Sigmoid colon (tissue), 7 donors: Measurements from ENCODE around the gene CDKN2B. TPM values are rescaled to one million over a fixed set of nuclear protein-coding genes. Genes with fewer than 3 reads are reported as not detected.
"Not testable (repeated sequence)": the region's sequence is repeated elsewhere in the genome, so short reads cannot be mapped to it uniquely, and the experiment has no call there.

Experiments
- DNase-seq: peaks from one replicate; pipeline ENCODE4 v3.0.0-alpha.2; 2019
- H3K27ac ChIP-seq, 4 donors: fragments of 200-600 bp; sonication (generic); one replicate each; pipeline ENCODE4 v1.5.1; 2016 to 2019; ENCODE audit warnings: mild to moderate bottlenecking in 1 of 4
- H3K27me3 ChIP-seq, 3 donors: fragments of 200-600 bp; sonication (generic); one replicate each; pipeline ENCODE4 v1.5.1; 2019; ENCODE audit warnings: mild to moderate bottlenecking in 1 of 3
- H3K36me3 ChIP-seq, 4 donors: fragments of 200-600 bp; sonication (generic); one replicate each; pipeline ENCODE4 v1.5.1; 2016 to 2019
- H3K4me1 ChIP-seq, 4 donors: fragments of 200-600 bp; sonication (generic); one replicate each; pipeline ENCODE4 v1.5.1; 2017 to 2019
- H3K4me3 ChIP-seq, 4 donors: fragments of 200-600 bp; sonication (generic); one replicate each; pipeline ENCODE4 v1.5.1; 2017 to 2019; ENCODE audit warnings: mild to moderate bottlenecking in 2 of 4, moderate library complexity in 1 of 4
- H3K9me3 ChIP-seq, 4 donors: fragments of 200-600 bp in 3 of 4; sonication (generic) in 3 of 4; one replicate each; pipeline versions ENCODE4 v1.5.1 to v1.6.1; 2013 to 2019
- EP300 ChIP-seq, 4 donors: sonication (generic); formaldehyde crosslinking; IDR thresholded peaks; one replicate each; pipeline ENCODE4 v1.6.1; 2017; ENCODE audit warnings: antibody characterized with exemption in 4 of 4
- POLR2A ChIP-seq, 2 donors: fragments of 450-650 bp; IDR thresholded peaks; one replicate each; pipeline ENCODE4 v1.6.1; 2016; ENCODE audit warnings: antibody characterized with exemption in 2 of 2, mild to moderate bottlenecking in 2 of 2, moderate library complexity in 2 of 2
- POLR2AphosphoS5 ChIP-seq, 4 donors: sonication (generic); formaldehyde crosslinking; IDR thresholded peaks; one replicate each; pipeline ENCODE4 v1.6.1; 2017; ENCODE audit warnings: antibody characterized with exemption in 4 of 4
- WGBS, 2 donors: extraction: QIAGEN DNeasy Blood & Tissue Kit; methylation state at CpG; one replicate each; pipeline ENCODE4 v1.1.7; 2013; 5-methylcytosine and 5-hydroxymethylcytosine counted together
- intact Hi-C: fragments of 100-400 bp; cut with DNase I; formaldehyde crosslinking; loops from one replicate; pipeline ENCODE4 v1.15.1; 2023
- polyA plus RNA-seq, 3 donors: library from polyadenylated mRNA; stranded (reverse); fragments of 200-250 nt; gene quantifications; one replicate each; pipeline ENCODE4 v1.2.3, GENCODE V29; 2013
- total RNA-seq, 4 donors: library from RNA; depleted of rRNA; stranded (reverse); fragments of >200 nt; gene quantifications; one replicate each; pipeline ENCODE4 v1.1.0, GENCODE V29; 2016
- TF ChIP-seq, protein P1 (sequence below), 4 experiments: fragments of 450-650 bp in 3 of 4; fragments of 200-600 bp in 1 of 4; IDR thresholded peaks; one replicate each; pipeline ENCODE4 v1.5.1; 2016 to 2019; ENCODE audit warnings: antibody characterized with exemption in 4 of 4, mild to moderate bottlenecking in 3 of 4, moderate library complexity in 2 of 4
- donor health status: healthy with polysubstance abuse.
- donor health status: Bipolar disorder and iron deficiency.
- donor health status: healthy.

Gene CDKN2B
- total and polyA plus RNA-seq, 7 donors = 3.0 to 124 (median 6.1) TPM

DNA sequence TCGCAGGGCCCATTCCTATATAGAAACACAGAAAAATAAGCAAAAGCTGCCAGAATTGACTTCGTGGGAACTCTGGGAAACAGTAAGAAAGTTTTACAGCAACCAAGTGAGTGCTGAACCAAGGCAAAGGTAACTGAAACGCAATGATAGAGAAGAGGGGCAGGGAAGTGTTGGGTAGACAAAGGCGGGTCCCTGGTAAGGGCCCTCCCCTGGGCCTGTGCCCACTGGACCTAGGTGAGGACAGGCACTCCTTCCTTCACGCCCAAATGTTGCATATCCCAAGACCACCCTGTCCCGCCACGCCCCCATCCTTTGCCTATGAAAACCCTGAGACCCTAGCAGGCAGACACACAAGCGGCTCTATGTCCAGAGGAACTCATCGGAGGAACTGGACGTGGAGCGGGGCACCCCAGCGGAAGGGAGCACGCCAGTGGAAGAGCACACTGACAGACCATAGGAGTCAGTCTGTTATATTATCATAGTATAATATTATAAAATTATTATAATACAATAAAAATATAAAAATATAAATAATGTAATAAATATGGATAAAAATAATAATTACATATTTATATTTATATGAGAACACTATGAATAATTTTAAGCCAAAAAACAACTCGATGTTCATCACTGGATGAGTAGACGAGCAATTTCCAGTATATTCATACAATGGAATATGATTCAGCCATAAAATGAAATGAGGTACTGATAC, 42.8 kb downstream of the CDKN2B start:
- peaks cover 0 to 4% (median 1%) of the 10 kb centered on the region in 4 donors for H3K9me3 ChIP-seq
- DNase-seq = no peak
- no peak for TF ChIP-seq POLR2A (IDR thresholded peaks at IDR 0.05)
- no peak for TF ChIP-seq POLR2AphosphoS5 (IDR thresholded peaks at IDR 0.05)
- TF ChIP-seq, protein P1, sequence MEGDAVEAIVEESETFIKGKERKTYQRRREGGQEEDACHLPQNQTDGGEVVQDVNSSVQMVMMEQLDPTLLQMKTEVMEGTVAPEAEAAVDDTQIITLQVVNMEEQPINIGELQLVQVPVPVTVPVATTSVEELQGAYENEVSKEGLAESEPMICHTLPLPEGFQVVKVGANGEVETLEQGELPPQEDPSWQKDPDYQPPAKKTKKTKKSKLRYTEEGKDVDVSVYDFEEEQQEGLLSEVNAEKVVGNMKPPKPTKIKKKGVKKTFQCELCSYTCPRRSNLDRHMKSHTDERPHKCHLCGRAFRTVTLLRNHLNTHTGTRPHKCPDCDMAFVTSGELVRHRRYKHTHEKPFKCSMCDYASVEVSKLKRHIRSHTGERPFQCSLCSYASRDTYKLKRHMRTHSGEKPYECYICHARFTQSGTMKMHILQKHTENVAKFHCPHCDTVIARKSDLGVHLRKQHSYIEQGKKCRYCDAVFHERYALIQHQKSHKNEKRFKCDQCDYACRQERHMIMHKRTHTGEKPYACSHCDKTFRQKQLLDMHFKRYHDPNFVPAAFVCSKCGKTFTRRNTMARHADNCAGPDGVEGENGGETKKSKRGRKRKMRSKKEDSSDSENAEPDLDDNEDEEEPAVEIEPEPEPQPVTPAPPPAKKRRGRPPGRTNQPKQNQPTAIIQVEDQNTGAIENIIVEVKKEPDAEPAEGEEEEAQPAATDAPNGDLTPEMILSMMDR (IDR thresholded peaks at IDR 0.05) = no peak
- TF ChIP-seq EP300 (IDR thresholded peaks at IDR 0.05) = no peak
- H3K27me3 ChIP-seq = peaks cover 59 to 92% (median 86%) of the 10 kb centered on the region in 3 donors
- intact Hi-C loops = no loop called here
- no peaks in the 10 kb centered on the region for H3K36me3 ChIP-seq
- H3K27ac ChIP-seq = no peak overlapping the region
- H3K4me1 ChIP-seq = peaks cover 0 to 34% (median 27%) of the 10 kb centered on the region in 4 donors
- no peak overlapping the region for H3K4me3 ChIP-seq
- 17 to 27% methylated on average over 15 of the region's 15 CpGs for WGBS, 2 donors

- TF ChIP-seq EP300 (IDR thresholded peaks at IDR 0.05) (no peak), POLR2AphosphoS5 (IDR thresholded peaks at IDR 0.05) (no peak), POLR2A (IDR thresholded peaks at IDR 0.05) (no peak)
- TF ChIP-seq, protein P1 (IDR thresholded peaks at IDR 0.05) = no peak
- H3K9me3 ChIP-seq = peaks cover 0 to 4% (median 1%) of the 10 kb centered on the region in 4 donors
- no peaks in the 10 kb centered on the region for H3K36me3 ChIP-seq
- 3% methylated on average over 30 of the region's 30 CpGs for WGBS, 2 donors
- DNase-seq = peak; percentile 70
- intact Hi-C loops = no loop called here
- H3K4me3 ChIP-seq = peak overlapping the region in 2 of 4 donors; percentile 30 to 37
- H3K27ac ChIP-seq = no peak overlapping the region
- H3K27me3 ChIP-seq = peaks cover 51 to 84% (median 77%) of the 10 kb centered on the region in 3 donors
- peaks cover 0 to 27% (median 22%) of the 10 kb centered on the region in 4 donors for H3K4me1 ChIP-seq
Observed at GRCh38 chr9:21965401-21965951, 43.6 kb downstream of the CDKN2B start.

DNA sequence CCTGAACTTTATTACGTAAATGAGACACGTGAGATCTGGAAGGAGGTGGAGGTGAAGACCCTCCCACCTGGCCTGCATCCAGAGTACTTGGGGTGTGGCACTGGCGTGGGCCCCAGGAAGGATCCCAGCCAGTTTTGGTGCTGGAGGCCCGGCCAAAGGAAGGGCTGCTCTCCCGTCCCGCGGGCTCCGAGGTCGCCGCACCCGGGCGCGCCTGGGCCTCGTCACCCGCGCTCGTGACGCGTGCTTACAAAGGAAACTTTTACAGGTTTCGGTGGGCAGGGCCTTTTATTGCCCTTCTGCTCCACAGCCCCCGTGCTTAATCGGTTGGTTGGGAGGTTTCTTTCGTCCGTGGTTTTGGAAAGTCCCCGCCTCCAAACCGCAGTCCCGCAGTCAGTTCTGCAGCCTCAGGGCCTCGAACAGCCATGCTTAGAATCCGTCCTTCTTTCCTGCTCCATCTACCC, 44.1 kb downstream of the CDKN2B start:
- WGBS, 2 donors = 0 to 1% methylated on average over 29 of the region's 29 CpGs
- H3K9me3 ChIP-seq = peaks cover 0 to 4% (median 1%) of the 10 kb centered on the region in 4 donors
- peak; percentile 75 for DNase-seq
- intact Hi-C loops = no loop called here
- peaks cover 46 to 79% (median 72%) of the 10 kb centered on the region in 3 donors for H3K27me3 ChIP-seq
- peak overlapping the region in 2 of 4 donors; percentile 30 to 37 for H3K4me3 ChIP-seq
- no peak overlapping the region for H3K27ac ChIP-seq
- TF ChIP-seq POLR2A (IDR thresholded peaks at IDR 0.05) = no peak
- no peak for TF ChIP-seq EP300 (IDR thresholded peaks at IDR 0.05)
- TF ChIP-seq, protein P1 (IDR thresholded peaks at IDR 0.05) = no peak
- TF ChIP-seq POLR2AphosphoS5 (IDR thresholded peaks at IDR 0.05) = no peak
- no peaks in the 10 kb centered on the region for H3K36me3 ChIP-seq
- H3K4me1 ChIP-seq = peaks cover 0 to 27% (median 22%) of the 10 kb centered on the region in 4 donors

- H3K27me3 ChIP-seq = peaks cover 15 to 45% (median 38%) of the 10 kb centered on the region in 3 donors
- TF ChIP-seq, protein P1 (IDR thresholded peaks at IDR 0.05) = no peak
- no peak for TF ChIP-seq POLR2A (IDR thresholded peaks at IDR 0.05)
- TF ChIP-seq EP300 (IDR thresholded peaks at IDR 0.05) = no peak
- no peak for TF ChIP-seq POLR2AphosphoS5 (IDR thresholded peaks at IDR 0.05)
Observed at GRCh38 chr9:21961569-21961968, 47.5 kb downstream of the CDKN2B start.

GRCh38 chr9:21959268-21959667, 49.8 kb downstream of the CDKN2B start:
- H3K4me1 ChIP-seq, H3K36me3 ChIP-seq, intact Hi-C loops, DNase-seq, H3K4me3 ChIP-seq, H3K9me3 ChIP-seq, H3K27ac ChIP-seq: not testable (repeated sequence)
- peaks cover 2 to 22% (median 15%) of the 10 kb centered on the region in 3 donors for H3K27me3 ChIP-seq
- WGBS, 2 donors = 93 to 96% methylated on average over 32 to 33 of the region's 33 CpGs

More at GRCh38 chr9:21961569-21961968, 47.5 kb downstream of the CDKN2B start:
- no peak overlapping the region for H3K27ac ChIP-seq
- H3K36me3 ChIP-seq = no peaks in the 10 kb centered on the region
- DNase-seq = no peak
- intact Hi-C loops = no loop called here
- peaks cover 0 to 4% (median 1%) of the 10 kb centered on the region in 4 donors for H3K9me3 ChIP-seq
- H3K4me1 ChIP-seq = peaks cover 0 to 17% (median 12%) of the 10 kb centered on the region in 4 donors
- no peak overlapping the region for H3K4me3 ChIP-seq
- WGBS, 2 donors = 90 to 95% methylated on average over 2 of the region's 2 CpGs
